ENCODE data around the gene USP6NL.

The USP6NL gene

GRCh38 chr10:11416974-11417373, 194.5 kb downstream of the USP6NL start:
- no peak for DNase-seq (ENCODE audit: low read depth in 3 of 3)

GRCh38 chr10:11415095-11415494, 196.4 kb downstream of the USP6NL start:
- no peak for DNase-seq (ENCODE audit: low read depth in 3 of 3)

GRCh38 chr10:11414314-11415038, 197.0 kb downstream of the USP6NL start:
- DNase-seq (ENCODE audit: low read depth in 3 of 3): no peak

- DNase-seq (ENCODE audit: low read depth in 3 of 3): no peak
Measured at GRCh38 chr10:11411926-11412545, 199.4 kb downstream of the USP6NL start.

- no peak for DNase-seq (ENCODE audit: low read depth in 3 of 3)
Measured at GRCh38 chr10:11409357-11409756, 202.1 kb downstream of the USP6NL start.

GRCh38 chr10:11407939-11408338, 203.5 kb downstream of the USP6NL start:
- no peak for DNase-seq (ENCODE audit: low read depth in 3 of 3)

GRCh38 chr10:11406746-11407145, 204.7 kb downstream of the USP6NL start:
- no peak for DNase-seq (ENCODE audit: low read depth in 3 of 3)

- DNase-seq (ENCODE audit: low read depth in 3 of 3): no peak
Measured at GRCh38 chr10:11404901-11405300, 206.5 kb downstream of the USP6NL start.

Measured in stimulated activated CD4-positive, alpha-beta T cell treated with anti-CD3 and anti-CD28 coated beads, TNF-alpha, amount 100 ng/mL, for 24 hours (primary cell).